ENCODE data around the gene DCAF8L1. TPM values are rescaled to one million over a fixed set of nuclear protein-coding genes. Genes with fewer than 3 reads are reported as not detected.

The DCAF8L1 gene
- total and polyA plus RNA-seq, 2 of the 4 experiments (the other 2 are of a cell fraction) = not detected

GRCh38 chrX:27968878-27969277, 12.4 kb downstream of the DCAF8L1 start:
- Histone ChIP-seq H4K20me1 (ENCODE audit: insufficient read depth, low read length) (no peaks in the 10 kb centered on the region), H3K27me3 (ENCODE audit: control insufficient read depth, insufficient read depth, low read length) (no peaks in the 10 kb centered on the region), H2AFZ (replicated peaks; ENCODE audit: low read length, poor library complexity) (no peak overlapping the region), H3K36me3 (ENCODE audit: control insufficient read depth, insufficient read depth, low read length) (no peaks in the 10 kb centered on the region), H2AK9ac (replicated peaks; ENCODE audit: low read depth, low read length, poor library complexity) (no peak overlapping the region), H3K4me2 (ENCODE audit: low read depth, low read length) (no peak overlapping the region), H3K14ac (replicated peaks; ENCODE audit: low read depth, low read length) (no peak overlapping the region), H3K4me1 (ENCODE audit: control insufficient read depth, insufficient read depth, low read length) (no peaks in the 10 kb centered on the region), H3K79me1 (ENCODE audit: low read depth in 1 of 2, low read length in 2 of 2) (no peaks in the 10 kb centered on the region), H4K91ac (ENCODE audit: insufficient read depth, low read depth, low read length) (no peak overlapping the region), H3K9ac (ENCODE audit: low read depth, low read length) (no peak overlapping the region), H2AK5ac (ENCODE audit: low read depth, low read length) (no peak overlapping the region), H3K23ac (ENCODE audit: low read depth, low read length) (no peak overlapping the region), H3K9me1 (ENCODE audit: insufficient read depth, low read length) (no peaks in the 10 kb centered on the region), H3K4ac (ENCODE audit: low read depth, low read length) (no peak overlapping the region), H3K56ac (ENCODE audit: extremely low read depth, insufficient read depth, low read length) (no peak overlapping the region), H4K5ac (ENCODE audit: low read depth, low read length) (no peak overlapping the region), H3K4me3 (ENCODE audit: insufficient read depth, low read depth, low read length) (no peak overlapping the region), H2BK20ac (ENCODE audit: low read depth, low read length) (no peak overlapping the region), H3K27ac (ENCODE audit: insufficient read depth, low read length) (no peak overlapping the region), H3K18ac (ENCODE audit: low read depth, low read length) (no peak overlapping the region), H2BK15ac (ENCODE audit: low read depth, low read length) (no peak overlapping the region), H4K8ac (ENCODE audit: low read depth in 2 of 2, low read length in 2 of 2) (no peak overlapping the region), H2BK5ac (ENCODE audit: low read depth, low read length, poor library complexity, severe bottlenecking) (no peak overlapping the region), H2BK120ac (ENCODE audit: low read depth, low read length) (no peak overlapping the region), H3K9me3 (ENCODE audit: control insufficient read depth, insufficient read depth, low read length) (no peaks in the 10 kb centered on the region)
- no peak for ATAC-seq (ENCODE audit: low read depth)
- in situ Hi-C loops (cut with MboI; ENCODE audit: low sequenced_read_pairs) = no loop called here
- 0% methylated on average over 1 of the region's 2 CpGs; no CpG with 5 or more reads in 1 of the 2 experiments for WGBS, 2 experiments (ENCODE audit: extremely low coverage in 2 of 2, insufficient read length in 1 of 2)
- no TSS peak for BruUV-seq (replicated peaks)
- POLR2A ChIA-PET (ENCODE audit: unreplicated experiment) = no interaction called here
- CTCF ChIA-PET = no interaction called here
- dilution Hi-C loops (cut with HindIII; ENCODE audit: low sequenced_read_pairs, unreplicated experiment) = no loop called here
- no peak for DNase-seq
- intact Hi-C loops (cut with micrococcal nuclease) = no loop called here
- TF ChIP-seq RAD21 (IDR thresholded peaks at IDR 0.05; ENCODE audit: low read length) = no peak
- TF ChIP-seq CEBPB (IDR thresholded peaks at IDR 0.05; ENCODE audit: low read depth, low read length) = no peak
- TF ChIP-seq BHLHE40 (IDR thresholded peaks at IDR 0.05; ENCODE audit: low read depth, low read length) = no peak
- no peak for TF ChIP-seq POLR2A (IDR thresholded peaks at IDR 0.05; ENCODE audit: low read depth, low read length)
- no peak for TF ChIP-seq RCOR1 (IDR thresholded peaks at IDR 0.05; ENCODE audit: insufficient replicate concordance, low read length)
- no peak for TF ChIP-seq RFX5 (IDR thresholded peaks at IDR 0.05; ENCODE audit: low read depth, low read length)
- TF ChIP-seq MXI1 (IDR thresholded peaks at IDR 0.05; ENCODE audit: borderline replicate concordance, low read depth, low read length) = no peak
- TF ChIP-seq CHD1 (IDR thresholded peaks at IDR 0.05; ENCODE audit: low read depth, low read length) = no peak
- TF ChIP-seq MAZ (IDR thresholded peaks at IDR 0.05; ENCODE audit: borderline replicate concordance, low read depth, low read length) = no peak
